Thyroid gland (tissue), 4 donors: ENCODE data around the gene CD19.

Experiments used
- POLR2A ChIP-seq, 2 donors: fragments of 450-650 bp; IDR thresholded peaks; one replicate each; pipeline ENCODE4 v1.6.1; 2017; ENCODE audit warnings: antibody characterized with exemption in 2 of 2, mild to moderate bottlenecking in 2 of 2, moderate library complexity in 1 of 2
- TF ChIP-seq, protein P1 (sequence below), 6 experiments: fragments of 200-600 bp in 3 of 6; fragments of 450-650 bp in 3 of 6; sonication (generic) in 3 of 6; IDR thresholded peaks; one replicate each; pipeline ENCODE4 v1.5.1; 2016 to 2019; ENCODE audit warnings: antibody characterized with exemption in 6 of 6, mild to moderate bottlenecking in 2 of 6, inconsistent platforms in 1 of 6, moderate library complexity in 1 of 6

DNA sequence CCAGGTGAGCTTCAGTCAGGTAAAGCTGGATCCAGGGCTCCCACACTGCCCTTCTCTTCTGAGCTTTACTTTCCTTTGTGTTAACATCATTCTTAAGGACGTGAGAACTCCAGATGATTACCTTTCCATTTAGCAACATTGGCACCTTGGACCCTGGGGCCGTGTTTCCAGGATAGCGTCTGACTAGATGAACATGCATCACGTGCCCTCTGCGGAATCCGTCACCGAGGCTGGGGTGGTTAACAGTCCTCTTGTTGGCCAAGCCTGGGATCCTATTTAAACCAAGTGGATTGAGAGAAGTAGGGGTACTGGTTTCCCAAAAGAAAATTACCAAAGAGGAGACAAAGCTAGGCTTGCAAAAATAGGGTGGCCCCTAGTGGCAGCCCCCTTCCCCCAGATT, 49.2 kb downstream of the CD19 start:
- no peak for TF ChIP-seq POLR2A (IDR thresholded peaks at IDR 0.05)
- TF ChIP-seq, protein P1, sequence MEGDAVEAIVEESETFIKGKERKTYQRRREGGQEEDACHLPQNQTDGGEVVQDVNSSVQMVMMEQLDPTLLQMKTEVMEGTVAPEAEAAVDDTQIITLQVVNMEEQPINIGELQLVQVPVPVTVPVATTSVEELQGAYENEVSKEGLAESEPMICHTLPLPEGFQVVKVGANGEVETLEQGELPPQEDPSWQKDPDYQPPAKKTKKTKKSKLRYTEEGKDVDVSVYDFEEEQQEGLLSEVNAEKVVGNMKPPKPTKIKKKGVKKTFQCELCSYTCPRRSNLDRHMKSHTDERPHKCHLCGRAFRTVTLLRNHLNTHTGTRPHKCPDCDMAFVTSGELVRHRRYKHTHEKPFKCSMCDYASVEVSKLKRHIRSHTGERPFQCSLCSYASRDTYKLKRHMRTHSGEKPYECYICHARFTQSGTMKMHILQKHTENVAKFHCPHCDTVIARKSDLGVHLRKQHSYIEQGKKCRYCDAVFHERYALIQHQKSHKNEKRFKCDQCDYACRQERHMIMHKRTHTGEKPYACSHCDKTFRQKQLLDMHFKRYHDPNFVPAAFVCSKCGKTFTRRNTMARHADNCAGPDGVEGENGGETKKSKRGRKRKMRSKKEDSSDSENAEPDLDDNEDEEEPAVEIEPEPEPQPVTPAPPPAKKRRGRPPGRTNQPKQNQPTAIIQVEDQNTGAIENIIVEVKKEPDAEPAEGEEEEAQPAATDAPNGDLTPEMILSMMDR (IDR thresholded peaks at IDR 0.05) = no peak
